OCI-M2 (cell line): ENCODE data around the gene IGSF21.

ENCODE experiments used
- DNase-seq: peaks from one replicate; lab custom pipeline; 2025; ENCODE audit not compliant: unreplicated experiment; lab: John Stamatoyannopoulos, UW

The IGSF21 gene

GRCh38 chr1:18175530-18176377 lies 68.2 kb downstream of the IGSF21 start:
- DNase-seq = no peak

- no peak for DNase-seq
Observed at GRCh38 chr1:18176619-18177018, 69.0 kb downstream of the IGSF21 start.

- DNase-seq = no peak
Observed at GRCh38 chr1:18178111-18178510, 70.5 kb downstream of the IGSF21 start.

GRCh38 chr1:18179009-18179408 lies 71.4 kb downstream of the IGSF21 start:
- DNase-seq = no peak

GRCh38 chr1:18182398-18183160 lies 75.0 kb downstream of the IGSF21 start:
- no peak for DNase-seq

- no peak for DNase-seq
Observed at GRCh38 chr1:18183533-18183932, 75.9 kb downstream of the IGSF21 start.

GRCh38 chr1:18187054-18187453 lies 79.5 kb downstream of the IGSF21 start:
- no peak for DNase-seq

- no peak for DNase-seq
Observed at GRCh38 chr1:18188820-18189517, 81.4 kb downstream of the IGSF21 start.

GRCh38 chr1:18190598-18190997 lies 83.0 kb downstream of the IGSF21 start:
- no peak for DNase-seq

GRCh38 chr1:18191037-18191436 lies 83.4 kb downstream of the IGSF21 start:
- no peak for DNase-seq

GRCh38 chr1:18191481-18192155 lies 84.0 kb downstream of the IGSF21 start:
- no peak for DNase-seq

GRCh38 chr1:18192182-18192581 lies 84.6 kb downstream of the IGSF21 start:
- no peak for DNase-seq

GRCh38 chr1:18192974-18193373 lies 85.4 kb downstream of the IGSF21 start:
- DNase-seq = no peak

GRCh38 chr1:18197299-18197698 lies 89.7 kb downstream of the IGSF21 start:
- DNase-seq = no peak

GRCh38 chr1:18198260-18198659 lies 90.7 kb downstream of the IGSF21 start:
- DNase-seq = no peak

- no peak for DNase-seq
Observed at GRCh38 chr1:18199462-18199861, 91.9 kb downstream of the IGSF21 start.

- no peak for DNase-seq
Observed at GRCh38 chr1:18200136-18200717, 92.6 kb downstream of the IGSF21 start.

- DNase-seq = no peak
Observed at GRCh38 chr1:18200918-18201317, 93.3 kb downstream of the IGSF21 start.

GRCh38 chr1:18201997-18202719 lies 94.6 kb downstream of the IGSF21 start:
- DNase-seq = no peak

GRCh38 chr1:18203645-18204044 lies 96.0 kb downstream of the IGSF21 start:
- DNase-seq = no peak
